SK-N-SH (cell line): Measurements from ENCODE around the gene HSPA6.
"Not testable (repeated sequence)": the region's sequence is repeated elsewhere in the genome, so short reads cannot be mapped to it uniquely, and the experiment has no call there.

Experiments used
- CTCF ChIP-seq: fragments of 200-600 bp; sonication (generic); IDR thresholded peaks from 2 replicates; pipeline ENCODE4 v1.6.1; 2017; ENCODE audit warnings: antibody characterized with exemption, mild to moderate bottlenecking, moderate library complexity
- ELF1 ChIP-seq: IDR thresholded peaks from 2 replicates; pipeline ENCODE4 v1.4.0; 2012
- EP300 ChIP-seq, 2 experiments: IDR thresholded peaks; 2 replicates each; pipeline versions ENCODE4 v1.4.0 to v1.6.1; 2012; ENCODE audit warnings: borderline replicate concordance in 1 of 2, low read depth in 1 of 2, low read length in 1 of 2
- EZH2phosphoT487 ChIP-seq: fragments of 200-600 bp; sonication (generic); IDR thresholded peaks from 2 replicates; pipeline ENCODE4 v1.6.1; 2017; ENCODE audit warnings: low read depth, mixed run types, mild to moderate bottlenecking, antibody characterized with exemption, moderate library complexity, borderline replicate concordance
- FOSL2 ChIP-seq: IDR thresholded peaks from 2 replicates; pipeline ENCODE4 v1.4.0; 2012; ENCODE audit warnings: low read depth, mild to moderate bottlenecking, moderate library complexity, borderline replicate concordance
- GABPA ChIP-seq: IDR thresholded peaks from 2 replicates; pipeline ENCODE4 v1.4.0; 2012; ENCODE audit warnings: low read depth, mild to moderate bottlenecking
- MAX ChIP-seq: IDR thresholded peaks from 2 replicates; pipeline ENCODE4 v1.4.0; 2012; ENCODE audit warnings: low read depth
- NFIC ChIP-seq: IDR thresholded peaks from 2 replicates; pipeline ENCODE4 v1.4.0; 2012; ENCODE audit warnings: borderline replicate concordance
- PBX3 ChIP-seq: IDR thresholded peaks from 2 replicates; pipeline ENCODE4; 2012
- POLR2AphosphoS5 ChIP-seq: IDR thresholded peaks from 2 replicates; pipeline ENCODE4 v1.6.1; 2012; ENCODE audit warnings: low read depth, low read length
- RFX5 ChIP-seq: IDR thresholded peaks from 2 replicates; pipeline ENCODE4 v1.6.1; 2012; ENCODE audit warnings: mild to moderate bottlenecking, improper control_type of control experiment, low read length
- SIN3A ChIP-seq: IDR thresholded peaks from 2 replicates; pipeline ENCODE4 v1.6.1; 2012; ENCODE audit warnings: low read depth, mild to moderate bottlenecking, low read length, moderate library complexity, borderline replicate concordance
- TAF1 ChIP-seq: IDR thresholded peaks from 2 replicates; pipeline ENCODE4 v1.6.1; 2012; ENCODE audit warnings: low read depth, mild to moderate bottlenecking, low read length, moderate library complexity, borderline replicate concordance
- TCF12 ChIP-seq: IDR thresholded peaks from 2 replicates; pipeline ENCODE4 v1.4.0; 2012

- not testable (repeated sequence) for TF ChIP-seq CTCF; POLR2AphosphoS5; MAX; EP300 (IDR thresholded peaks at IDR 0.05; ENCODE audit: borderline replicate concordance in 1 of 2, low read depth in 1 of 2, low read length in 1 of 2); ELF1; EZH2phosphoT487; PBX3; NFIC; TAF1; GABPA; SIN3A; TCF12; RFX5; FOSL2
These were observed 39.2 kb downstream of the HSPA6 start for GRCh38 chr1:161563522-161563921.
